GM19351 (cell line): ENCODE measurements around the gene SPATA16.
"Not testable (repeated sequence)": the region's sequence is repeated elsewhere in the genome, so short reads cannot be mapped to it uniquely, and the experiment has no call there.

ENCODE experiments used
- ATAC-seq: cut with Tn5 transposase; IDR thresholded peaks from one replicate; pipeline ENCODE4 v1.9.1; 2021; ENCODE audit warnings: mild to moderate bottlenecking, moderate library complexity; ENCODE audit not compliant: unreplicated experiment

Gene SPATA16

GRCh38 chr3:173006006-173006405, 135.0 kb downstream of the SPATA16 start:
- no peak for ATAC-seq

DNA sequence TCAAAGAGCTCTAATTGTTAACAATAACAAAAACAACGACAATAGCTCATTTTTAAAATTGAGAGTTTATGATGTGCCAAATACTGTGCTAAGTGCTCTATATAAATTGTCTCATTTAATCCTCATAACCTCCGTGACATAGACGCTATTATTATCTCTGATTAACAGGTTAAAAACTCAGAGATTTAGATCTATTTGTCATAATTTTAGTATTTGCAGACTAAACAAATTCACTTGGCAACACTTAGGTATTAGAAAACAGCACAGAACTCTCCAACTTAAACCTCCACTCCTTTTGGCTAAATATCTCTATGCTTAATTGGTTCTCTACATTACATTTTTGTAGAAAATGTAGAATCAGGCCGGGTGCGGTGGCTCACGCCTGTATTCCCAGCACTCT, 136.4 kb downstream of the SPATA16 start:
- no peak for ATAC-seq

- ATAC-seq, result no peak
These were observed 137.1 kb downstream of the SPATA16 start for GRCh38 chr3:173003956-173004355.

- no peak for ATAC-seq
These were observed 137.6 kb downstream of the SPATA16 start for GRCh38 chr3:173003471-173003870.

- no peak for ATAC-seq
These were observed 139.4 kb downstream of the SPATA16 start for GRCh38 chr3:173001622-173002021.

- no peak for ATAC-seq
These were observed 140.5 kb downstream of the SPATA16 start for GRCh38 chr3:173000553-173000952.

DNA sequence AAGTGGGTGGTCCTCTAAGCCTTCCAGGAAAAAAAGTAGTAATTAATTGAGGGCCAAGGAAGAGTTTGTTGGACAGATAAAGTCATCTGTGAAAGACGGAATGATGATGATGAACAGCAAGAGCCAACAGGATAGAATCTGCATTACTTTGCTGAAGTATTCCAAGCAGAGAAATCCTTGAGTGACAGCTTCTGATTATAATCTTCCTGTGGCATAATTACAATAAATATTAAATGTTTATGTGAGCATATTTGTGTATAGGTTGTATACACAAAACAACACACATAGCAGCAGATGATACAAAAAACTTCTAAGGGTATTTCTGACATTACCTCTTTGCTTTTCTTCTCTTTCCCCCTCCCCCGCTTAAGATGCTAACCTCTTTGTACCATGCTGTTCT, 147.6 kb downstream of the SPATA16 start:
- ATAC-seq, result no peak

DNA sequence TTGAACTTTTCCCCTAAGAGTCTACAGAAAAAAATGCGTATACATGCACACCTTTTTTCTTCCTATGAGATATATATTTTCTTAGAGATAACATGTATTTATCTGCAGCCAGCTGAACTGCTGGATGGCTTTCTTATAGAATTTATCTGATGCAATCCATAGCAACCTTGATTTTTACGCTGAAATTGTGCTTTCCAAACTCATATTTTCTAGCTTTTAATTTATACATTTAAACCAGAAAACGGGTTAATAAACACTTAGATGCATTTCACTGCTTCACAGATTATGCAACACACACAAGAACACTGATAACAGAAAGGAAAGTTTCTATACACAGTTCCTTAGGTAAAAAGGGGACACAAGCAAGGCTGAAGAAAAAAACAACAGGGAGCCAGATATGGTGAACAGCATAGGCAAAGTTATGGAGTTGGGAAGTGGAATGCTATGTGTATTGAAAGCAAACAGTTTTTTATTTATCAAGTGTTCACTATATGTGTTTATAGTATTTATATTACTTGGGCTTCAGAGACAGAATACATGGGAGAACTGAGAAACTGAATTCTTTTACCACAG, 149.5 kb downstream of the SPATA16 start:
- ATAC-seq, result no peak

DNA sequence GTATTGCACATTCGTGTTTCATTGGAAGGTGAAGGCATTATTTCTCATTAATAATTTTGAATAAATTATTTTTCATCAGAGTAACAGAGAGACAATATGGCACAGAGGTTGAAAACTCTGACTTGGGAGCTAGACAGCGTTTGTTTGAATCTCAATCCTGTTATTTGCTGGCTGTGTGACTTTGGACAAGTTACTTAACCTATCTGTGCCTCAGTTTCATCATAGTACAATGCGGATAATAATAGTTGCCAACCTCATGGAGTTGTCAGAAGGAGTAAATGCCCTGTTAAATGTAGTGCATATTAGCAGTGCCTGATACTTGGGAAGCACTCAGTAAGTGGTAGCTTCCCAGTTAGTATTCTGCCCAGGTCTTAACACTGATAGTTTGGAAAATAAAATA, 151.7 kb downstream of the SPATA16 start:
- no peak for ATAC-seq

DNA sequence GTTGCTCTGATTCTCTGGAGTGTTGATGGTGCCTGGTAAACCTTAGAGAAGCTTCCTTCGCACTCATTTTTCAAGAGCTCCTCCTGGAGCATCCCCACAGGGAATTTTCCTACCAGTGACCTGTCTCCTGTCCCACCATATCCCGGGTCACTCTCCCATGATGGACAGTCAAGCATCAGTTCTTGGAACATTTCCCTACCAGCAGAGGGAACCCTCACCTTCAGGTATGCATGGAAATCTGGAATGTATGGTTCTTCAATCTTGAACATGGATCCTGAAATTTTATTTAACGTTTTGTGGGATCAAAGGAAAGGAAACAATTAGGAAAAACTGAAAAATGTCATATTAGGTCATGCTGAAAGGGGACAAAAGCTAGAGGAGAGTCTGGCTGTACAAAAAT, 153.8 kb downstream of the SPATA16 start:
- no peak for ATAC-seq

- ATAC-seq, result no peak
These were observed 156.1 kb downstream of the SPATA16 start for GRCh38 chr3:172984914-172985313.

DNA sequence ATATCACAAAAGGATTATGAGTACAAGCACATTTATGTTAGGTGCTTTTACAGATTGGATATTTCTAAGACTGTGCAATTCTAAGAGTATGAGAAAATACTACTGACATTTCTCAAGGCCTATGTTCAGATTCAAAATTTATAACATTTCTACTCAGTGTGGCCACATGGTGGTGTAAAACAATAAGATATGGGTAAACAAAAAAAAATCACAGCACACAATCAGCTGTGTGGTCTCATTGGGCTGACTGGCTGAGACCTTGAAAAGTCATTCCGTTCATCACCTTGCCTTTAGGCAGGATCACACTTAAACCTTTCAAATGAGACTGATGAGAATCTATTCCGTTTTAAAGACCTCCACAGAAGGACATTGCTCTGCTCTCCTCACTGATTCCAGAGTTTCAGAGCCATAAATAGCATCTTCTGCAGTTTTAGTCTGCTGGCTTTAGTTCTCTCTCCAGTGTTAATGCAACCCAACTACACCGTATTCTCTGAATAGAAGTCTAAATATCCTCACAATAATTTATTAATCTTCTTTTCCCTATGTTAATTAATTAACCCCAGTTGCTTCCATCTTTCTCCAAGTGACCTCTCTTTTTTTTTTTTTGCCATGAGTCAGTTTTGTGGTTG, 158.2 kb downstream of the SPATA16 start:
- peak; percentile 38 for ATAC-seq

DNA sequence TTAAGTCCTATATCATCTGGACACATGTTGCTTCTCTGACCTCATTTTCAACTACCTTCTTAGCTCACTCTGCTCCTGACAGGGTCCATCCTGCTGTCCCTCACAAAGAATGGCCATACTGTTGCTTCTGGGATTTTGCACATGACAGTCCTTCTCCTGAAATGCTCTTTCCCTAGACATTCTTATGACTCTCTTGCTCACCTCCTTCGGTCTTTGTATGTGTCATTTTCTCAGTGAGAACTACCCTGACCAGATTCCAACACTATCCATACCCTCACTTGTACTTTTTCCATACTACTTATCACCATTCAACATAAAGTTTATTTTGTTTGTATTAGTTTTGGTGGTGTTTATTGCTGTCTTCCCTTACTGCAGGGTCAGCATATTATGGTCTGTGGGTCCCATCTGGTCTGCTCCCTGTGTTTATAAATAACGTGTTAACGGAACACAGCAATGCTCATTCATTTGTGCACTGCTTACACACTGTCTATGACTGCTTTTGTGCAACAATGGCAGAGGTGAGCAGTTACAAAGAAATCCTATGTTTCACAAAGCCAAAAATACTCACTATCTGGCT, 159.5 kb downstream of the SPATA16 start:
- no peak for ATAC-seq

GRCh38 chr3:172980849-172981248, 160.2 kb downstream of the SPATA16 start:
- ATAC-seq, result no peak

DNA sequence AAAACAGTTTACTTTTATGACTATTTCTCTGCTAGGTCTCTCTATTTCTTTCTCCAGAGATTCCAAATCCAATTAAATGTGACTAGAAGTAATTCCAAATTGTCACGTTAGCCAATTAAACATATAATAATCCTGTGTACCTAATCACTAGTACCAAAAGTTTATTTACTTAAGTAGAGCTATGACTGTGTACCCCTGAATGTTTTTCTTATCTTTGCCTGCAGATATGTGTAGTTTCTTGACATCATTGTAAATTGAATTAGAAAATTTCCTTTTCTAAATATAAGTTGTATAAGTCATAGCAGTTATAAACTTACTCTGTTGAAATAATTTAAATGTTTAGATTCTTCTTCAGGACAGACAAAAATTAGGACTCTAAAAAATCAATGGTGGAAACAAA, 163.3 kb downstream of the SPATA16 start:
- ATAC-seq, result no peak

- no peak for ATAC-seq
These were observed 166.1 kb downstream of the SPATA16 start for GRCh38 chr3:172974969-172975368.

DNA sequence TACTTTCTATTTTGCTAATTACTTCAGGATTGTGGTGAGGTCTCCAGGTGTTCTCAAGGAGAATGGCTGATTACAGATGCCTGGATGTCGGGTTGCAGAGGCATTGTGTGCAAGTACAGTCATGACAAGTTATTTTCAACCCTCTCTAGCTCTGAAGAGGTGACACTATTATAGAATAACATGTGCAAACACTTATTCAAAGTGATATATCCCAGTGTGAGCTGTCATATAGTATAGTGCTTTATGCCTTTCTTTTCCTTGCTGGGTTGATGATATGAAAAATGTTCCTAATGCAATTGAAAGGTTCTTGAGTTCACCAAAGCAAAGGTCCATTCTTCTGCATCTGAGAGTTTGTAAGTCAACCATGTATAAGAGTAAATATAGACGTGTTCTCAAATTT, 167.2 kb downstream of the SPATA16 start:
- no peak for ATAC-seq

DNA sequence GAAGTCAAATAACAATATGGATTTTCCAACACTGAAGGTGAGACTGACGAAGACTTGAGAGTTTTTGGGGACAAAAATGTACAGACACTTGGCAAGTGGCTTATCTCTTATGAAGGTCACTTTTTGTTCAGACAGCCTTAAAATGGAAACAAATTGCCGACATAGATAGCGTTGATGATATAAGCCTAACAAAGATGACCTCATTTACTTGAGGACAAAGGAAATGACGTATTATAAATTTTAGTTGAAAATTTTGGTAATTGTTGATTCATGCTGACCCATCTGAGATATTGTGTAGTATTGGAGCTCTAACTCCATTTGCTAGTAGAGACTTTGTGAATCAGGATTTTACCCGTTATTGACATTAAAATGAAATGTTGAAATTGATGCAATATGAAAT, 168.3 kb downstream of the SPATA16 start:
- no peak for ATAC-seq

- ATAC-seq, result no peak
These were observed 169.0 kb downstream of the SPATA16 start for GRCh38 chr3:172972067-172972466.

GRCh38 chr3:172968646-172969045, 172.4 kb downstream of the SPATA16 start:
- no peak for ATAC-seq

DNA sequence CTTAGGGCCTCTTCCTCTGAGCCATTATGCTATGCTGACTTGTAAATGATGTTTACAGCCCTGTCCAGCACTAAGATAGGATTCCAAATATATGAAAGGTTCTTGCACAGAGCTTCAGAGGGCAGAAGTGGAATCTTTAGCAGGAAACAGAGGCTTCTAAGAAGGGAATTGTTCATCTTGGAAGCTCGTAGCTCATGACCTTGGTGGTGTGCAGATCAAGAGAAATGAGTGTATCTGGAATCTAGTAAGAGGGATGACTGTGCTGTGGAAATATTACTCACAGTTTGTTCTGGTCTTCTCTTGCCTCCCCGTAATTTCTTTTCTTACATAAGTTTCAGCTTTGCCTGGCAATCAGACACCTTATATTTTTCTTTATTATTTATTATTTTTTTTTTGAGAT, 175.8 kb downstream of the SPATA16 start:
- no peak for ATAC-seq

DNA sequence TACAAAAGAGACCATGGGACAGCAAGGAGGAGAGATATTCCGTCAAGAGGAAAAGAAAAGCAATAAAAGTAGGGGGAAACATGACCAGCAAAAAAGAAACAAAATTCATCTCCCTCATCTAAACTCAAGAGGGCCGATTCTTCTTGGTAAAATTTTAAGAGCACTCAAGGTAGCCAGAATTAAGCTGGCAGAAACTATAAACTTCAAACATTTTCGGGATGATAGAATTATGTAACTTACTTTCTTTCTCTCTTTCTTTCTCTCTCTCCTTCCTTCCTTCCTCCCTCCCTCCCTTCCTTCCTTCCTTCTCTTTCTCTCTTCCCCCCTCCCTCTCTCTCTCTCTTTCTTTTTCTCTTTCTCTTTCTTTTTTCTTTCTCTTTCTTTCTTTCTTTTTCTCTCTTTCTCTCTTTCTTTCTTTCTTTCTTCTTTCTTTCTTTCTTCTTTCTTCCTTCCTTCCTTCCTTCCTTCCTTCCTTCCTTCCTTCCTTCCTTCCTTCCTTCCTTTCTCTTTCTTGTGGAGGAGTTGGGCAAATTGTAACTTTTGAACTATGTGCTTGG, 180.3 kb downstream of the SPATA16 start:
- ATAC-seq, result not testable (repeated sequence)
